Measurements from ENCODE around the gene NAB2.

NAB2 gene

GRCh38 chr12:57093415-57094207, 4.7 kb downstream of the NAB2 start:
- peak in 2 of 3 donors; percentile 46 to 72 for DNase-seq (ENCODE audit: low read depth in 3 of 3)

DNA sequence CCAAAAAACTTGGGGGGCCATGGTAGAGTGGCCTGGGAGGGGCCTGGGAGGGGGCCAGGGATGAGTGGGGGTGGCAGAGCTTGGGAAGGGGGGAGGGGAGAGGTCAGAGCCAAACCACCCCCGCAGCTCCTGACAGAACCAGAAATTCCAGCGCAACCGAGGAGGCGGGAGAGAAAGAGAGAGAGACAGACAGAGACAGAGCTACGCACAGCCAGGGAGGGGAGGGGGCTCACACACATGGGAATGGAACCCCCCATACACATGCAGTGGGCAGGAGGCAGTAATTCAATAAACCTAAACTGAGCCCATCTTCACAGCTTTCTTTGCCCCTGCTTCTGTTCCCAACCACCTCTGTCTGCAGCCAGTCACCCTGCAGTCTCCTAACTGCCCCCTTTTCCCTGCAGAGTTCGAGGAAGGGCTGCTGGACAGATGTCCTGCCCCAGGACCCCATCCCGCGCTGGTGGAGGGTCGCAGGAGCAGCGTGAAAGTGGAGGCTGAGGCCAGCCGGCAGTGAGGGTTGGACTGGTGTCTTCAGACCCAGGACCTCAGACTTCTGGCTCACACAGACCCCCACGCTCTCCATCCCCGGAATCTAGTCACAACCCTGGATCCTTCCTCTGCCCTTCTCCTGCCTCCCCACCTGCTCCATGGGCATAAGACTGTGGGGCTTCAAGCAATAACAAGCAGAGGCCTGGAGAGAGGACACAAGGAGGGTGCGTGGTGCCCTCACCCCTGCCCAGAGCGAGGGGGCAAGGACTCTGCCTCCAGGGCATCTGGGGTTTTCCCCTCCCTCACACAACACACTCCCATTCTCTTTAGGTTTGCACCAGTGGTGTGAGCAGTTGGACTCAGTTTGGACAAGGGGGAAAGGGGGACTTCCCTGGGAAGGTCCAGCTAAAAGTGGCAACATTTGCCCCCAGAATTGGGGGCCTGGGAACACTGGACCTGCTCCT, 5.6 kb downstream of the NAB2 start:
- no peak for DNase-seq (ENCODE audit: low read depth in 3 of 3)

DNA sequence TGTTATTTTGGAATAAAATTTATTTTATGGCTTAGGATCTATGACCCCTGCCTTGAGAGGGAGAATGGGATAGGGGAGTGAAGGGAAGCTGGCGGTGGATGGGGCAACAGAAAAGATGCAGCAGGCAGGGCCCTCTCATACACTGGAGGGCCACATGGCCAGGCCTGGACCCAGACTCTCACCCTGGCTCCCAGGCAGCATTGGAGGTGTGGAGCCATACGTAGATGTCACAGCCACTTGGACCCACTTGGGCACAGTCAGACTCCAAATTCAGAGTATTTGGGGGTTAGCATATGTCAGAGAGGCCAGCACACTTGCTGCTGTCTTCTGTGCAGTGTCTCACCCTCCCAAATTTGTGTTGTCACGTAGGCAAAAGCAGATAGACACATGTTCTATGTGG, 6.5 kb downstream of the NAB2 start:
- DNase-seq (ENCODE audit: low read depth in 3 of 3): no peak

GRCh38 chr12:57096099-57096572, 7.2 kb downstream of the NAB2 start:
- no peak for DNase-seq (ENCODE audit: low read depth in 3 of 3)

DNA sequence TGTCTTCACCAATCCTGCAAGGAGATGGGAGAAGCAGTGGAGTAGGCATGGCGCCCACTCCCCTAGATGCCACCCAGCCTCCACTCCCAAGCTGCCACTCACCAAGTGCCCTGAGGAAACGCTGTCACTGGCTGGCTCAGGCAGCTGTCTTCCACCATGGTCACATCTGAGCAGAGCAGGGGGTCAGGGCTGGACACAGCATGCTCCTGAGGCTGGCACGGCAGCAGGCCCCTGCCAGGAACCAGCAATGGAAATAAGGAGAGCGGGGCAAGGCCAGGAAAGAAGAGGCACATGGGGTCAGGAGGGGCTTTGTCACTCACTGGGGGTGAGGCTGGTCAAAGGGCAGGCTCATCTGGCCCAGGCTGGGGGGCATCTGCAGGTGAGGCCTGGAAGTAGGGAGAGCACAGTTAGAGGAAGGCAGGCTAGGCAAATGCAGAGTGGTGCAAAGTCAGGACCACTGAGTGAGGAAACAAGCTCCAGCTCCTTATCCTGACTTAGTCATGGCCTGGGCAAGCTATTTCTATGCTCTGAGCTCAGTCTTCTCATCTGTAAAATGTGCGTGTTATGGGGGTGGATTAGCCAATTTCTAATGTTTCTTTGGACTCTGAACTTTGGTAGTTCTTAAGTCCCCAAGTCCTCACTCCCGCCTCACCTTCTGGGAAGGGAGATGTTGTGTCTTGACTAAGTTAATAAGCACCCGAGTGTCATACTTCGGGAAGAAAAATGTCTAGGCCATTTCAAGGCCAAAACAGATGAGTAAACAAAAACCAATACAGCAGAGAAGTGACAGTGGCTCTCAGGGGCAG, 8.0 kb downstream of the NAB2 start:
- DNase-seq (ENCODE audit: low read depth in 3 of 3): no peak

DNA sequence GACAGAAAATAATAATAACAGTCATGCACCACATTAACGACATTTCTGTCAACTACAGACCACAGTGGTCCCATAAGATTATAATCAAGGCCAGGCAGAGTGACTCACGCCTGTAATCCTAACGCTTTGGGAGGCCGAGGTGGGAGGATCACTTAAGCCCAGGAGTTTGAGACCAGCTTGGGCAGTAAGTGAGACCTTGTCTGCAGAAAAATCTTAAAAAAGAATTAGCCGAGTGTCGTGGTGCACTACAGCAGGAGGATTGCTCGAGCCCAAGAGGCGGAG, 8.6 kb downstream of the NAB2 start:
- no peak for DNase-seq (ENCODE audit: low read depth in 3 of 3)

DNA sequence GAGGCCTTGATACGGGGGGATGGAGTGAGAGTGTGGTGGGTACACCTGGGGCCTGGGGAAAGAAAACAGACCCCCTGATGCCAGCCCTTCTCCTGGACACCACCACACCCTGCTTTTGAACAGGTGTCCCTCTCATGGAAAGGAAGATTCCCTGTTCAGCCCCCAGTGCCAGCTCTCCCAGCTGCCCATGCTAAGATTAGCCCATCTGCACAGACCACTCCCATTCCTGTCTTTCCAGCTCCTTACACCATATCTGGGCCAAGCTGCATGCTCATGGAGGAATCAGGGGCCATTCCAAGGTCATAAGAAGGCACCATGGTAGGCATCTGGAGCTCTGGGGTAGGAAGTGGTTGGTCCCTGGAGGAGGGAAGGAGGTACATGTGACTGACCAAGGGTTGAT, 9.6 kb downstream of the NAB2 start:
- no peak for DNase-seq (ENCODE audit: low read depth in 3 of 3)

DNA sequence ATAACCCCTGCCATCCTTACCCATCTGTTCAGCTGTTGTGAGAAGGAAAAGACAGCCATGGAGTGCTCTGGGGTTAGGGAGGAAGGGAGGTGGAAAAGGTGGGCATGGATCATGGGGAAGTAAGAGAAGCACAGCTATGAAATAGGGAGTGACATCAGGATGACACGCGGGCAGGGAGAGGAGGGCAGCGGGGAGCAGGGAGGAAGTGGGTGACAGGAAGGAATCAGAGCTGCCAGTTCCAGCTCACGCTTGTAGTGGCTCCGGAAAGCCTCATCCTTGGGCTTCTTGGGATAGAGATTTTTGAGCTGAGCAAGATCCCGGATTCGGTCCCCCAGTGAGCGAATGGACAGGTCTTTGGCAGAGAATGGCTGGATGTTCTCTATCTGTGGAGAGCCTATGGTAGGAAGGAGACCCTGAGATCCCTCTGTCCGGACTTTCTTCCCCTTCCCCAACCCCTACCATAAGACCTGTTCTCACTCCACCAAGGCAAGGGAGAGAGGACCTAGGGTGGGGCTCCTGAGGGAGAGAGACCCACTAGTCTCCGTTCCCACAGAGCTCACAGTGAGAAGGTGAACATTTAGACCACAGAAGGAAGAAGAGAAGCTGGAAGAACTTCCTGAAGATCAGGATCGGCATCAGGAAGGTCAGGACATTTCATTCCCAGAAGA, 10.3 kb downstream of the NAB2 start:
- no peak for DNase-seq (ENCODE audit: low read depth in 3 of 3)

DNA sequence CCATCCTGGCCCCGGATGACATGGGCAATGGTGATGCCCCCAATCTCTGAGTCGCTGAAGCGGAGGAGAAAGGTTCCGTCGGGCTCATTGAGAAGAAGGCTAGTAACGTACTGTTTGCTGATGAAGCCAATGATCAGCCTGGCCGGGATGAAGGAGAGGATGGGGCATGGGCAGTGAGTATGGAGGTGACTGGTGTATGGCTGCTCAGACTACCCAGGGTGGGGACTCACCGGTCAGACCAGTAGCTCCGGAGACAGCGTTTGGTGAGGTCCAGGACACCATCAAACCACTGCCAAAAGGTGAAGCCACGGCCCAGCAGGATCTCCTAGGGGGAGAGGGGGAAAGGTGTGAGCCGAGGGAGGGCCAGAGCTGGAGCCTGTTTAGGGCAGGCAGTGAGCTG, 10.9 kb downstream of the NAB2 start:
- no peak for DNase-seq (ENCODE audit: low read depth in 3 of 3)

- no peak for DNase-seq (ENCODE audit: low read depth in 3 of 3)
Observed at GRCh38 chr12:57101892-57102695, 13.2 kb downstream of the NAB2 start.

DNA sequence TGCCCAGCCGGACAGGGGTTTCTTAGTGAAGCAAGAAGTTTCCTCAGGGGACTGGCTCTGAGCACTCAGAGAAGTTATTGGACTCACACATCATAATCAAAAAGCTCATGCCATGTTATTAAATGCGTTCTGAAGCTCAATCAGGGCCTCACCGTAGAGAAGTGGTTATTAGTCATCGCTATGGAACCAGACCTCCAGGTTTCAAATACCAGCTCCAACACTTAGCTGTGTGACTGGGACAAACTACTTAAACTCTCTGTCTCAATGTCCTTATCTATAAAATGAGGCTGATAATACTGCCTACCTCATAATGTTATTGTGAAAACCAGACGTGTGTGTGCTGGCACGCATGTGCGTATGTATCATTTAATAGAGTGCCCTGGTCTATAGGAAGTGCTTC, 14.9 kb downstream of the NAB2 start:
- no peak for DNase-seq (ENCODE audit: low read depth in 3 of 3)

- no peak for DNase-seq (ENCODE audit: low read depth in 3 of 3)
Observed at GRCh38 chr12:57104292-57104910, 15.5 kb downstream of the NAB2 start.

- no peak for DNase-seq (ENCODE audit: low read depth in 3 of 3)
Observed at GRCh38 chr12:57105011-57105753, 16.3 kb downstream of the NAB2 start.

DNA sequence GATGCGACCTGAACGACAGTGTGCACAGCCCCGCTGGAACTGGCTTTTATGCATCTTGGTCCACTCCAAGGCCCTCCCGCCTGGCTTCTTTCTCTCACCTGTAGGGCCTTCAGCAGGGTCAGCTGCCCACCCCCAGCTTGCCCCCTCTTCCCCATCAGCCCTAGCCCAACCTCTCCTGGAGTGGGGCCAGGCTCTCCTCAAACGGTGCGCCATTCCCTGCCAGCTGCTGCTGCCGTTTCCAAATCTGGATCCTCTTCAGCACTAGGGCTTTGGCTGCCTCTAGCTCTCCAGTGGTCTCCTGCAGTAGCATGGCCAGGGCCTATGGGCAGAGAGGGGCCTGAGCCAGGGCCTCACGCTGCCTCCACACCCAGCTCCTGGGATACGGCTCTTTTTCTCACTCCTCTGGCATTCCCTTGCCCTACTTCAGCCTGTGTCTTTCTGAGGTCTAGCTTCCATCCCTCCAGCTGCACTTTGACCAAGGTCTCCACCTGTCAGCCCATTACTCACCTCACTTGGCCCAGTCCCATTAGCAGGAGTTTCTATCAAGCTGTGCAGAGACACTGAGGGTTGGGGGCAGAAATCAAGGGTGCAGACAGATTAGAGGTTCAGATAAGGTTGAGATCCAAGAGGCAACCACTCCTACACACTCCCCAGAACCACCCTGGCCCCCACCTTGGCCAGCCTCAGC, 17.3 kb downstream of the NAB2 start:
- no peak for DNase-seq (ENCODE audit: low read depth in 3 of 3)

- no peak for DNase-seq (ENCODE audit: low read depth in 3 of 3)
Observed at GRCh38 chr12:57107456-57108155, 18.7 kb downstream of the NAB2 start.

GRCh38 chr12:57109207-57110103, 20.5 kb downstream of the NAB2 start:
- no peak for DNase-seq (ENCODE audit: low read depth in 3 of 3)
